Left cardiac atrium (tissue), 4 donors: Measurements from ENCODE around the gene TBC1D9B. TPM values are rescaled to one million over a fixed set of nuclear protein-coding genes. Genes with fewer than 3 reads are reported as not detected.
A peak's percentile ranks its signal among the peaks of the same experiment; 100 is the strongest.

Experiments used
- ATAC-seq, 2 donors: fragments of 200-7000 bp; cut with Tn5 transposase; one replicate each; pipeline ENCODE4 v1.9.1; 2020; ENCODE audit warnings: mild to moderate bottlenecking in 2 of 2, moderate library complexity in 2 of 2
- DNase-seq: peaks from one replicate; pipeline ENCODE4 v3.0.0-alpha.2; 2020
- intact Hi-C, 2 donors: fragments of 100-400 bp; cut with DNase I; formaldehyde crosslinking; loops; one replicate each; pipeline versions ENCODE4 v1.14.1 to v1.15.1; 2022 to 2023
- total RNA-seq, 2 donors: library from RNA; stranded (reverse); fragmentation: NEBNext Ultra II Directional; extraction: Animal tissue kit (Norgen Biotek cat#: 25700); gene quantifications; one replicate each; pipeline ENCODE4 v1.2.1, GENCODE V29; 2021
- donor health status: DM: no; HTN: yes; CAD: no.
- donor health status: DM: no; HTN: yes; CAD: no; lungs with severe emphysema.
- donor health status: DM: yes; HTN: yes; CAD: no.
- donor health status: Dilated cardiomyopathy.

TBC1D9B gene
- total RNA-seq, 2 donors from 2014 or later, result 43.5 to 53.5 TPM

GRCh38 chr5:179912386-179912785, 4.7 kb upstream of the TBC1D9B start:
- ATAC-seq, result no peak
- intact Hi-C loops, result no loop called here
- DNase-seq, result no peak

DNA sequence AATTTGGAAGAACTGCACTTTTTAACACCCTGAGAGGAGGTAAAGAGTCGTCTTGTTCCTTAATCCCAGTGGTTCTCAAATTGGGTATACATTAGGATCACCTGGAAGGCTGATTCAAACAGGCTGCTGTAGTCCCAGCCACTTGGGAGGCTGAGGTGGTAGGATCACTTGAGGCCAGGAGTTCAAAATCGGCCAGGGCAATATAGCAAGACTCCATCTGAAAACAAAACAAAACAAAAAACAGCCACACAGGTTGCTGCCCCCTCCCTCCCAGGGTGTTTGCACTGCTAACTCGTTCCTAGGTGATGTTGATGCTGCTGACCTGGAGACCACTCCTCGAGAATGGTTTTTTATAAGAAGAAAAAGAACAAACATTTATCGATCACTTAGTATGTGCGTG, 1.5 kb upstream of the TBC1D9B start:
- no peak for ATAC-seq
- no peak for DNase-seq
- intact Hi-C loops, result loop anchor here in 1 of 2 donors (5.0 kb wide), 2 partner anchors 107 to 163 kb away; partner anchors contain the start of gene RNF130

GRCh38 chr5:179908528-179908927, 831 bp upstream of the TBC1D9B start:
- peak; percentile 31 for DNase-seq
- peak; percentile 2 to 10 for ATAC-seq
- intact Hi-C loops, result loop anchor here in 1 of 2 donors (5.0 kb wide), 2 partner anchors 106 to 164 kb away; partner anchors contain the start of gene RNF130

GRCh38 chr5:179906795-179907555, 722 bp downstream of the TBC1D9B start:
- intact Hi-C loops, result loop anchor here in 1 of 2 donors (5.0 kb wide), 2 partner anchors 105 to 165 kb away; partner anchors contain the start of gene RNF130
- peak; percentile 39 for DNase-seq
- ATAC-seq, result peak in 1 of 2 donors; percentile 19

- no peak for DNase-seq
- no peak for ATAC-seq
- intact Hi-C loops, result loop anchor here in 1 of 2 donors (5.0 kb wide), 2 partner anchors 104 to 166 kb away; partner anchors contain the start of gene RNF130
Observed at GRCh38 chr5:179906294-179906794, 1.4 kb downstream of the TBC1D9B start.

- intact Hi-C loops, result loop anchor here in 1 of 2 donors (5.0 kb wide), 2 partner anchors 103 to 167 kb away; partner anchors contain the start of gene RNF130
Observed at GRCh38 chr5:179905161-179905560, 2.5 kb downstream of the TBC1D9B start.

DNA sequence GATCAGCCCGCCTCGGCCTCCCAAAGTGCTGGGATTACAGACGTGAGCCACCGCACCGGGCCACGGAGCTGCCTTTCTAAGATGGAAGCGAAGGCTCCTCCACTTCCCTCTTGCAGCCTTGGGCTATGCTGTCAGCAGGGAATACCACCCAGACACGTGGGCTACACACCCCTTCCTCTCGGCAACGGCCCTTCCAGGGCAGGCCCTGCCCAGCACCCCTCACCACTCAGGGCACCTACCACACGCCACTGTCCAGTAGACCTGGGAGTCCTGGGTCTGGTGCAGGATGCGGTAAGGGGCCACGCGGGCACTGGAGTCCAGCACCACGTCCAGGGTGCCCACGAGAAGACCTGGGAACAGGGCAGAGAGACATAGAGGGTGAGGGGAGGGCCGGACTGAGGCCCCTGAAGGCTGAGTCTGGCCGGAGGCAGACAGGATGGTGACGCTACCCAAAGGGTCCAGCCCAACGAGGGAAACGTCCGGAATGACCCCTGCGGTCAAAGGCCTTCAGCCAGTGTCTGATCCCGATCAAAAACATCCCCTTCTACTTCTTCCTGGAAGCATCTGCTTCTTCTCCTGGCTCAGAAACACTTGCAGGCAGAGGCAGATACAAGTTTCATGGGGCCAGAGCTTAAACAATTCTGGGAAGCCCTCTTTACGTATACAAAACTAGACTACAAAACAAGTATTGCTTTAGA, 3.1 kb downstream of the TBC1D9B start:
- DNase-seq (no peak), ATAC-seq (no peak)
- intact Hi-C loops, result loop anchor here in 1 of 2 donors (5.0 kb wide), 2 partner anchors 102 to 168 kb away; partner anchors contain the start of gene RNF130

More at GRCh38 chr5:179905161-179905560, 2.5 kb downstream of the TBC1D9B start:
- no peak for ATAC-seq
- DNase-seq, result no peak

DNA sequence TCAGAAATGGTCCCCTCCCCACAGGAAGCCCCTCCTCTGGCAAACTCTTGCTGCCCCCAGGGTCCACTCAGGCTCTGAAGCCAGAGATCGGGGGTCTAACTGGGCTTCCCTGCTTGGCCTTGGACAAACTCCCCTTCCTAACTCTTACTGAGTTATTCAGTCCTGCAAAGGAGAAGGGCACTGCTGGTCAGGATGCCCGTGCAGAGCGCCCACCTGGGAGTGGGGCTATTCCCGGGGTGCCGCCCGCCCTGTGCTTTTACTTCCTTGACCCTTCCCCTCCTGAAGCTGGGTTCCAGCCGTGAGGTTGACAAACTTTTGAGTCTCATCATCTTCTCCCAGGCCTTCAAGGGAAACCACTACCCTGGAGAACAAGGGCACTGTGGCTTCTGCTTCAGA, 4.9 kb downstream of the TBC1D9B start:
- intact Hi-C loops, result no loop called here
- no peak for DNase-seq
- no peak for ATAC-seq

DNA sequence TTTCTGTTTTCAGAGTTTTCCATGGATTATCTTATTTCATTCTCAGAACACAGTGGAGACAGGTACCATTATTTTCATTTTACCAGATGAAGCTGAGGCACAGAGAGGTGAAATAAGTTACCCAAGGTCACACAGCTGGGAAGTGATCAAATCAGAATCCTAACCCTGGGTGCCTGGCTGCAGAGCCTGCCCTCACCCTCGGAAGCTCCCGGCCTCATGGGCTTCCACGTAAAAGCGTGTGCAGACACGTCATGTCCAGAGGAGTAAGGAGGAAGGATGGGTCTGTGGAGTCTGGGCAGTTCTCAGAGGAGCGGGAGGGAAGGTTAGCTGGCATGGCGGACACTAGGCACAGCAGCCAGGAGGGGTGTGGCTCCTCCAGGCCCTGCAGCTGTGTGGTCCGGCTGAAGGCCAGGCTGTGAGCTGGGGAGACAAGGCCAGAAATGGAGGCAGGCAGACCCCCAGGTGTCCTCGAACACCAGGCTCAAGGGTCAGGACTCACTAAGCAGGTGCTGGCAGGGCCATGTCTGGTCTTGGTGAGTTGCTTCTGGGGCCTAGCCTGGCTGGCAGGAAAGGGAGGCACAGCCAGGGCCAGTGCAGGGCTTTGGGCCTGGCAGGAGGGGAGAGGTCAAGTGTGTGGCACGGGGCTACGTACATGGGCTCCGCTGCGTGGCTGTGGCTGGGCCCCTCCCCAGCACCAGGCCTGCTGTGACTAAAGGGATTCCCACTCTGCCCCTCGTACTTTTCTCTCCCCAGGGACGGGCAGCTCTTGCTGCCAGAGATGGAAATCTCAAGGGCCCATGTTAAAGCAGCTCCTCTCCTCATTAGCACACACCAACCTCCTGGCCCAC, 5.6 kb downstream of the TBC1D9B start:
- intact Hi-C loops, result no loop called here
- peak in 1 of 2 donors; percentile 32 for ATAC-seq
- DNase-seq, result no peak

GRCh38 chr5:179901462-179901861, 6.2 kb downstream of the TBC1D9B start:
- DNase-seq (no peak), ATAC-seq (no peak)
- intact Hi-C loops, result no loop called here

DNA sequence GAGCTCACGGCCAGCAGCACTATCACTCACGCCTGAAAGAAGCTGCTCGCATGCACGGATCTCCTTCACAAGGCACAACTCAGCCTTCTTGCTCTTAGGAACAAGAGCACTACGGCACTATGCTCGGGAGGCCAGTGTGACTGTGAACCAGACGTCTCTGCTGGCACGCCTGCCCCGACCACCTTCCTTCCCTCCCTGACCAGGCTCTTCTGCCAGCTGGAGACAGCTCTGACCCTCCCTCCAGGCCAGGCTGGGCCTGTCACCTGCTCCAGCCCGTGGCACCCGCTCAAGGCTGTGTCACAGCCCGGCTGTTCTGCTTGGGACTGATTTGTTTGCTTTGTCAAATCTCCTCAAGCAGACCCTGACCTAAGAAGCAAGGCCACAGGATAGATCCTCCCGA, 7.0 kb downstream of the TBC1D9B start:
- no peak for ATAC-seq
- no peak for DNase-seq

DNA sequence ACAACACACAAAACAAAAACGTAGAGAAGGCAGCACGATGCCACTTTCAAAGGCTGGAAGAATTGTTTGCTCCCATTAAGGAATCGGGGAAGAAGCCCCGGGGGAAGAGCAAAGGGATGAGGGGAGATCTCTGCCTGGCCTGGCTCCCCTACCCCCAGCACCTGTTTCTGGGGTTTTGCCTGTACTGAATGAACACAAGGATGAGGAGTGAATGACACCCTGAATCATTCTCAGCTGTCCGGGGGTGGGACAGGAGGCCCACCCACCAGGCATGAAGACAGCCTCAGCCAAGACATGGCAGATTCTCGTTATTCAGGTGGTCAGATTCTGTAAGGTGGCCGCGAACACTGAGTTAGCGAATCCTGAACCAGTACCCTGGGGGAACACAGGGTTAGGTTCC, 7.5 kb downstream of the TBC1D9B start:
- ATAC-seq (no peak), DNase-seq (no peak)
- intact Hi-C loops, result no loop called here

More for the DNA sequence above, 7.0 kb downstream of the TBC1D9B start:
- intact Hi-C loops, result no loop called here

GRCh38 chr5:179895861-179896260, 11.8 kb downstream of the TBC1D9B start:
- ATAC-seq, result no peak
- intact Hi-C loops, result no loop called here

GRCh38 chr5:179893958-179894895, 13.5 kb downstream of the TBC1D9B start:
- intact Hi-C loops, result no loop called here

More at GRCh38 chr5:179895861-179896260, 11.8 kb downstream of the TBC1D9B start:
- DNase-seq, result no peak

GRCh38 chr5:179893076-179893957, 14.4 kb downstream of the TBC1D9B start:
- intact Hi-C loops, result no loop called here
- ATAC-seq, result no peak
- DNase-seq, result no peak

More at GRCh38 chr5:179893958-179894895, 13.5 kb downstream of the TBC1D9B start:
- no peak for ATAC-seq
- DNase-seq, result no peak

DNA sequence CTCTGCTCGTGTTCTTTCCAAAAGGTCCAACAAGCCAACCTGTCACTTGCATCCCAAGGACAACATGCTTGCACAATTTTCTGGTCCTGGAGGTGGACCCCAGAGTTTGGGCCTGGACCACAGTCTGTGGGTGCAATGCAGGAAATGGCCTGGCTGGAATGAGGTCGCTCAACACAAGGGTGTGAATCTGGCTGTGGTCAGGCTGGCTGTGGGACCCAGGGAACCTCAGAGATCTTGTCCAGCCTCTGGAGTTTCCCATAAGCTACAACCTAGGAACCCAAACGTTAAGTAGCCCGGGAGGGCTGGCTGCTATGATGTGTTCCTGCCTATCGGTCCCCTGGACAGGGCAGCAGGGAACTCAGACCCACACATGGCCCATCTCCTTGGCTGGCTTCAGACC, 15.4 kb downstream of the TBC1D9B start:
- ATAC-seq (no peak), DNase-seq (no peak)
- intact Hi-C loops, result no loop called here
